HEK293 (cell line): ENCODE measurements around the gene UFD1.

Experiments used
- CTCF ChIA-PET: fragments of 350-600 bp; formaldehyde crosslinking; extraction: SDS; loops from one replicate; lab custom pipeline; 2021; ENCODE audit warnings: antibody characterized with exemption; lab: Yijun Ruan, JAX
- POLR2A ChIA-PET: fragments of 300-600 bp; formaldehyde crosslinking; extraction: SDS; loops from one replicate; lab custom pipeline; 2020; ENCODE audit warnings: antibody characterized with exemption, inconsistent platforms; lab: Yijun Ruan, JAX
- H3K27ac ChIP-seq: fragments of 200-500 bp; sonication (Bioruptor generic); 2 replicates; pipeline ENCODE4 v1.5.1; 2014; ENCODE audit warnings: low read depth, low read length, control low read depth, inconsistent platforms; ENCODE audit errors: extremely low read depth
- H3K36me3 ChIP-seq, 2 experiments: fragments of 200-500 bp in 1 of 2; sonication (Bioruptor generic) in 1 of 2; 1 replicate in 1 of 2; 2 replicates in 1 of 2; pipeline ENCODE4 v1.5.1; 2014 to 2017; ENCODE audit warnings: inconsistent platforms in 2 of 2, low read length in 2 of 2; ENCODE audit not compliant: control insufficient read depth in 2 of 2, insufficient read depth in 1 of 2
- H3K4me1 ChIP-seq: fragments of 200-500 bp; sonication (Bioruptor generic); 2 replicates; pipeline ENCODE4 v1.5.1; 2014; ENCODE audit warnings: mild to moderate bottlenecking, low read length, inconsistent platforms; ENCODE audit not compliant: control insufficient read depth, insufficient read depth
- H3K4me3 ChIP-seq: 2 replicates; pipeline ENCODE4 v1.5.1; 2011; ENCODE audit warnings: low read depth, mild to moderate bottlenecking, control low read depth, low read length, moderate library complexity
- H3K9me3 ChIP-seq: fragments of 200-500 bp; sonication (Bioruptor generic); 2 replicates; pipeline ENCODE4 v1.5.1; 2014; ENCODE audit warnings: low read depth, low read length, inconsistent platforms; ENCODE audit not compliant: control insufficient read depth, insufficient read depth
- EGR2 ChIP-seq: fragments of 450-650 bp; formaldehyde crosslinking; IDR thresholded peaks from 2 replicates; pipeline ENCODE4 v1.5.1; 2016; ENCODE audit warnings: low read depth, missing biosample characterization, missing genetic modification characterization
- KLF16 ChIP-seq: fragments of 450-650 bp; formaldehyde crosslinking; IDR thresholded peaks from 2 replicates; pipeline ENCODE4 v1.5.1; 2017; ENCODE audit warnings: missing biosample characterization, missing genetic modification characterization
- KLF7 ChIP-seq: fragments of 450-650 bp; formaldehyde crosslinking; IDR thresholded peaks from 2 replicates; pipeline ENCODE4 v1.5.1; 2016; ENCODE audit warnings: missing biosample characterization, missing genetic modification characterization, borderline replicate concordance
- ZNF16 ChIP-seq: fragments of 450-650 bp; formaldehyde crosslinking; IDR thresholded peaks from 2 replicates; pipeline ENCODE4 v1.5.1; 2016; ENCODE audit warnings: low read depth, missing biosample characterization, missing genetic modification characterization
- ZNF174 ChIP-seq: fragments of 450-650 bp; formaldehyde crosslinking; IDR thresholded peaks from 2 replicates; pipeline ENCODE4 v1.5.0; 2017; ENCODE audit warnings: missing biosample characterization, mild to moderate bottlenecking, missing genetic modification characterization
- ZNF18 ChIP-seq: fragments of 450-650 bp; formaldehyde crosslinking; IDR thresholded peaks from 2 replicates; pipeline ENCODE4 v1.5.1; 2016; ENCODE audit warnings: missing biosample characterization, missing genetic modification characterization
- ZNF184 ChIP-seq: fragments of 450-650 bp; IDR thresholded peaks from 2 replicates; pipeline ENCODE4 v1.5.1; 2018; ENCODE audit warnings: missing biosample characterization, mild to moderate bottlenecking, missing genetic modification characterization
- ZNF214 ChIP-seq: fragments of 450-650 bp; formaldehyde crosslinking; IDR thresholded peaks from 2 replicates; pipeline ENCODE4 v1.5.1; 2017; ENCODE audit warnings: missing biosample characterization, mild to moderate bottlenecking, missing genetic modification characterization, borderline replicate concordance
- ZNF37A ChIP-seq: fragments of 450-650 bp; IDR thresholded peaks from 2 replicates; pipeline ENCODE4 v1.5.1; 2018; ENCODE audit warnings: missing biosample characterization, missing genetic modification characterization
- ZNF426 ChIP-seq: fragments of 450-650 bp; formaldehyde crosslinking; IDR thresholded peaks from 2 replicates; pipeline ENCODE4 v1.5.1; 2017; ENCODE audit warnings: missing biosample characterization, missing genetic modification characterization, mild to moderate bottlenecking, inconsistent platforms, moderate library complexity
- ZNF555 ChIP-seq: fragments of 450-650 bp; formaldehyde crosslinking; conservative IDR thresholded peaks from 2 replicates; pipeline ENCODE4 v1.5.1; 2017; ENCODE audit warnings: missing biosample characterization, mild to moderate bottlenecking, missing genetic modification characterization, inconsistent platforms
- ZNF558 ChIP-seq: fragments of 450-650 bp; formaldehyde crosslinking; IDR thresholded peaks from 2 replicates; pipeline ENCODE4 v1.5.1; 2016; ENCODE audit warnings: missing biosample characterization, missing genetic modification characterization
- ZNF629 ChIP-seq: fragments of 450-650 bp; formaldehyde crosslinking; IDR thresholded peaks from 2 replicates; pipeline ENCODE4 v1.5.1; 2017; ENCODE audit warnings: missing biosample characterization, missing genetic modification characterization
- ZNF747 ChIP-seq: fragments of 450-650 bp; formaldehyde crosslinking; IDR thresholded peaks from 2 replicates; pipeline ENCODE4 v1.5.1; 2016; ENCODE audit warnings: missing biosample characterization, missing genetic modification characterization
- ZNF791 ChIP-seq: fragments of 450-650 bp; formaldehyde crosslinking; IDR thresholded peaks from 2 replicates; pipeline ENCODE4 v1.5.1; 2016; ENCODE audit warnings: missing biosample characterization, missing genetic modification characterization
- ZNF792 ChIP-seq: fragments of 450-650 bp; formaldehyde crosslinking; IDR thresholded peaks from 2 replicates; pipeline ENCODE4 v1.5.1; 2016; ENCODE audit warnings: missing biosample characterization, missing genetic modification characterization
- TF ChIP-seq, protein P1 (sequence below): fragments of 450-650 bp; formaldehyde crosslinking; IDR thresholded peaks from 2 replicates; pipeline ENCODE4 v1.5.1; 2016; ENCODE audit warnings: missing biosample characterization, missing genetic modification characterization
- TF ChIP-seq, protein P2 (sequence below): fragments of 450-650 bp; formaldehyde crosslinking; IDR thresholded peaks from 2 replicates; pipeline ENCODE4 v1.5.1; 2016; ENCODE audit warnings: missing biosample characterization, missing genetic modification characterization
- TF ChIP-seq, protein P3 (sequence below): fragments of 450-650 bp; formaldehyde crosslinking; IDR thresholded peaks from 2 replicates; pipeline ENCODE4 v1.5.1; 2016; ENCODE audit warnings: missing biosample characterization, missing genetic modification characterization

UFD1 gene

GRCh38 chr22:19466848-19467752 is 11.9 kb downstream of the UFD1 start:
- TF ChIP-seq ZNF792 (tag by site-specific recombination) (no peak), ZNF16 (tag by site-specific recombination) (peak; percentile 45; the same call in 1 of the 2 replicates)
- H3K4me1 ChIP-seq = no peaks in the 10 kb centered on the region
- H3K4me3 ChIP-seq = no peak overlapping the region
- ChIA-PET CTCF (interaction anchor here (1.1 to 1.3 kb wide), 2 partner anchors 13 to 163 kb away, joined by 3 to 5 read pairs; no protein-coding TSS in a partner anchor), POLR2A (interaction anchor here (1.6 kb wide), 1 partner anchor 13 kb away, joined by 6 read pairs; the partner anchor contains the start of gene CDC45)
- no peaks in the 10 kb centered on the region for H3K9me3 ChIP-seq
- H3K36me3 ChIP-seq = peaks cover 7 to 98% of the 10 kb centered on the region in 2 experiments; a peak in 2 of 3 replicates
- H3K27ac ChIP-seq = no peak overlapping the region

- TF ChIP-seq KLF7 (tag by site-specific recombination) (no peak), ZNF18 (no peak), EGR2 (tag by site-specific recombination) (no peak), ZNF37A (tag by site-specific recombination) (no peak), ZNF629 (tag by site-specific recombination) (no peak), ZNF558 (tag by site-specific recombination) (no peak), ZNF555 (tag by site-specific recombination) (no peak), KLF16 (tag by site-specific recombination) (no peak), ZNF184 (tag by site-specific recombination) (no peak)
- TF ChIP-seq, protein P1, sequence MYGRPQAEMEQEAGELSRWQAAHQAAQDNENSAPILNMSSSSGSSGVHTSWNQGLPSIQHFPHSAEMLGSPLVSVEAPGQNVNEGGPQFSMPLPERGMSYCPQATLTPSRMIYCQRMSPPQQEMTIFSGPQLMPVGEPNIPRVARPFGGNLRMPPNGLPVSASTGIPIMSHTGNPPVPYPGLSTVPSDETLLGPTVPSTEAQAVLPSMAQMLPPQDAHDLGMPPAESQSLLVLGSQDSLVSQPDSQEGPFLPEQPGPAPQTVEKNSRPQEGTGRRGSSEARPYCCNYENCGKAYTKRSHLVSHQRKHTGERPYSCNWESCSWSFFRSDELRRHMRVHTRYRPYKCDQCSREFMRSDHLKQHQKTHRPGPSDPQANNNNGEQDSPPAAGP (tag by site-specific recombination) = no peak
- Histone ChIP-seq H3K27ac (no peak overlapping the region), H3K9me3 (no peaks in the 10 kb centered on the region), H3K36me3 (peaks cover 10 to 97% of the 10 kb centered on the region in 2 experiments; a peak in 2 of 3 replicates), H3K4me1 (no peaks in the 10 kb centered on the region), H3K4me3 (no peak overlapping the region)
- CTCF ChIA-PET = interaction anchor here (1.1 to 5.8 kb wide), 3 partner anchors 8 to 164 kb away, joined by 3 to 27 read pairs (median 5); no protein-coding TSS in a partner anchor
- POLR2A ChIA-PET = interaction anchor here (1.6 kb wide), 1 partner anchor 13 kb away, joined by 6 read pairs; the partner anchor contains the start of gene CDC45
Measured at GRCh38 chr22:19466126-19466716, 12.8 kb downstream of the UFD1 start.

GRCh38 chr22:19464975-19465374 is 14.0 kb downstream of the UFD1 start:
- Histone ChIP-seq H3K27ac (no peak overlapping the region), H3K4me1 (no peaks in the 10 kb centered on the region), H3K9me3 (no peaks in the 10 kb centered on the region), H3K4me3 (no peak overlapping the region), H3K36me3 (peaks cover 14 to 97% of the 10 kb centered on the region in 2 experiments; a peak in 2 of 3 replicates)
- ChIA-PET CTCF (interaction anchor here (0.7 to 5.8 kb wide), 4 partner anchors 9 to 511 kb away, joined by 3 to 27 read pairs (median 3); no protein-coding TSS in a partner anchor), POLR2A (interaction anchor here (1.7 kb wide), 1 partner anchor 15 kb away, joined by 7 read pairs; the partner anchor contains the start of gene CDC45)
- TF ChIP-seq, protein P2, sequence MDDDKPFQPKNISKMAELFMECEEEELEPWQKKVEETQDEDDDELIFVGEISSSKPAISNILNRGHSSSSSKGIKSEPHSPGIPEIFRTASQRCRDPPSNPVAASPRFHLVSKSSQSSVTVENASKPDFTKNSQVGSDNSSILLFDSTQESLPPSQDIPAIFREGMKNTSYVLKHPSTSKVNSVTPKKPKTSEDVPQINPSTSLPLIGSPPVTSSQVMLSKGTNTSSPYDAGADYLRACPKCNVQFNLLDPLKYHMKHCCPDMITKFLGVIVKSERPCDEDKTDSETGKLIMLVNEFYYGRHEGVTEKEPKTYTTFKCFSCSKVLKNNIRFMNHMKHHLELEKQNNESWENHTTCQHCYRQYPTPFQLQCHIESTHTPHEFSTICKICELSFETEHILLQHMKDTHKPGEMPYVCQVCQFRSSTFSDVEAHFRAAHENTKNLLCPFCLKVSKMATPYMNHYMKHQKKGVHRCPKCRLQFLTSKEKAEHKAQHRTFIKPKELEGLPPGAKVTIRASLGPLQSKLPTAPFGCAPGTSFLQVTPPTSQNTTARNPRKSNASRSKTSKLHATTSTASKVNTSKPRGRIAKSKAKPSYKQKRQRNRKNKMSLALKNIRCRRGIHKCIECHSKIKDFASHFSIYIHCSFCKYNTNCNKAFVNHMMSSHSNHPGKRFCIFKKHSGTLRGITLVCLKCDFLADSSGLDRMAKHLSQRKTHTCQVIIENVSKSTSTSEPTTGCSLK = no peak
- TF ChIP-seq ZNF214 (tag by site-specific recombination) (no peak), EGR2 (tag by site-specific recombination) (no peak), ZNF791 (no peak), ZNF747 (no peak), ZNF426 (no peak), ZNF16 (tag by site-specific recombination) (no peak), ZNF174 (tag by site-specific recombination) (no peak)
- TF ChIP-seq, protein P3, sequence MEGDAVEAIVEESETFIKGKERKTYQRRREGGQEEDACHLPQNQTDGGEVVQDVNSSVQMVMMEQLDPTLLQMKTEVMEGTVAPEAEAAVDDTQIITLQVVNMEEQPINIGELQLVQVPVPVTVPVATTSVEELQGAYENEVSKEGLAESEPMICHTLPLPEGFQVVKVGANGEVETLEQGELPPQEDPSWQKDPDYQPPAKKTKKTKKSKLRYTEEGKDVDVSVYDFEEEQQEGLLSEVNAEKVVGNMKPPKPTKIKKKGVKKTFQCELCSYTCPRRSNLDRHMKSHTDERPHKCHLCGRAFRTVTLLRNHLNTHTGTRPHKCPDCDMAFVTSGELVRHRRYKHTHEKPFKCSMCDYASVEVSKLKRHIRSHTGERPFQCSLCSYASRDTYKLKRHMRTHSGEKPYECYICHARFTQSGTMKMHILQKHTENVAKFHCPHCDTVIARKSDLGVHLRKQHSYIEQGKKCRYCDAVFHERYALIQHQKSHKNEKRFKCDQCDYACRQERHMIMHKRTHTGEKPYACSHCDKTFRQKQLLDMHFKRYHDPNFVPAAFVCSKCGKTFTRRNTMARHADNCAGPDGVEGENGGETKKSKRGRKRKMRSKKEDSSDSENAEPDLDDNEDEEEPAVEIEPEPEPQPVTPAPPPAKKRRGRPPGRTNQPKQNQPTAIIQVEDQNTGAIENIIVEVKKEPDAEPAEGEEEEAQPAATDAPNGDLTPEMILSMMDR = no peak
